ENCODE data around the gene PPP1R11. TPM values are rescaled to one million over a fixed set of nuclear protein-coding genes. Genes with fewer than 3 reads are reported as not detected.
"Not testable (repeated sequence)": the region's sequence is repeated elsewhere in the genome, so short reads cannot be mapped to it uniquely, and the experiment has no call there.

The PPP1R11 gene
- total RNA-seq, 1 experiment from 2014 or later: 43.9 TPM

DNA sequence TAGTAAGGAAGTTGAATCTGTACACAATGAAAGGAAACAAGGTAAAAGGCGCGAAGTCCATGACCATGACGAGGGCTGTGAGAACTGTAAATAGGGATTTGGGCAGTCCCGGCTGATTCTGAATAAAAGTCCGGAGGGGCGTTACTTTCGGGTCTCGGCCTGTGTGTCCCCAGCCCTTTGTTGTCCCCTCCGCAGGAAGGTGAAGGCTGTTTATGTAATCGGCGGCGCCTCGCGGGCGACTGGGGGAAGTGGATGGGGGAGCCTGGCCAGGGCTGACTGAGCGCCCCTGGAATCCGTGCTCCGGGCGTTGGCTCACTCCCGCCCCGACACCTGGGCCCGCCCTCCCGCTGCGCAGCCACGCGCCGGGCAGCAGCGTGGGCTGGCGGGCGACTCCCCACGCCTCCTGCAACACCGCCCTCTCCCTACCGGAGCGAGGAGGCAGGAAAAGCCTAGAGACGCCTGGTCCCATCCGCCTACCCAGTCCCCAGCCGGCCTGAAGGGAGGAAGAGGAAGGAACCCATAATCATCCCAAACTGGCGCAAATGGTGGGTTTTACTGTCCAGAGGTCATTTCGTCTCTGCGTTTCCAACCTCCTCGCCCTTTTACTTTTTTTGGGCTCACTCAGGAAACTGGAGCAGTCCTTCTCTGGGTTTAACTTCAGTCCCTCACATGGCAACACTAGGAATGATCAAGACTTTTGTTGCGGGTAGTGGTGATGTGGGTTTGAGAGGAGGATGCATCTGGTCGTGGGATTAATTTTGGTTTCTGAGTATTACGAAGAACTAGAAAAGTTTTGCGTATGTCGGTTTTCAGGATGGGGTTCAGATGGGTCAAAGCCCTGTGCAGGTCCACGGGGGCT is 33.8 kb downstream of the PPP1R11 start:
- Histone ChIP-seq H3K36me3 (no peaks in the 10 kb centered on the region), H3K27me3 (no peaks in the 10 kb centered on the region), H3K9me3 (replicated peaks) (no peaks in the 10 kb centered on the region), H3K4me1 (peaks cover 15% of the 10 kb centered on the region; the same call in 1 of the 2 replicates), H3K27ac (peak overlapping the region; percentile 29; the same call in 1 of the 2 replicates), H3K4me3 (peak overlapping the region; percentile 54)
- DNase-seq: peak; percentile 11 to 23

DNA sequence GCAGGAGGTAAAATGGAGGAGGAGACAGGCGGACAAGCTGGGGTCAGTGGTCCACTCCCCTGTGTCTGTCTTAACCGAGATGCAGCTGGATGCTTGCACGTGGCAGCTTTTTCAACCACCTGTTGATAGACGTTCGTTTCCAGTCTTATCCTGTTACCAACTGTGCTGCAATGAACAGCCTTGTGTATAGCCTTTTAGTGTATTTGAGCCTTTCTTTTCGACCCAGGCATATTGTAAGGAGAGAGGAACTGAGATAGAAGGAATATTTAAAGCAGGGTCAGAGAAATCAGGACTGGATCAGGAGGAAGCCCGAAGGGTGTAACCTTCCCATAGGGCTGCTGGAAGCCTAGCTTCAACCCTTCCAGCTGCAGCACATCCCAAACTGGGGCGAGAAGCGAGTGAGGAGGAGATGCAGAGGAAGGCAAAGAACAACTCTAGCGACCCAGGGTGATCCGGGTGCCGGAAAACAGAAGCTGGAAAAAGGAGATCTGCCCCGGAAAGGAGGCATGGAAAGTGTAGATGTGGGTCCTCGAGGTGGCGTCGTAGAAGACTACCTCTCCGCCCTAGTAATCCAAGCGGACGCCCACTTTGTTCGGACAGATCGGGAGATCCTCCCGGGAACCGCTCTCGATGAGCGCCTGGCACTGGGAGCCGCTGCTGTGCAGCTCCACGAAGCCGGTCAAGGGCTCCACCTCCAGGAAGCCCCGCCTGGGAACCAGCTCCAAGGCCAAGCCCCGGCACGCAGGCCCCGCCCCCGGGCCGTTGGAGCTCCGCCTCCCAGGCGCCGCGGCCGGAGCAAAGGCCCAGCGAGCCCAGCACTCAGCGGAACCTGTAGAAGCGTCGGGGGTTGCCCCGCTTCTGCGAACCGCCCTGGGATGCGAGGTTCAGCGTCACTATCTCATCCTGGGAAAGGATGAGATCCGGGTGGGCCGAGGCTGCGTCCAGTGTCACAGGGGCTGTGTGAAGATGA is 34.7 kb downstream of the PPP1R11 start:
- Histone ChIP-seq H3K36me3 (no peaks in the 10 kb centered on the region), H3K9me3 (replicated peaks) (no peaks in the 10 kb centered on the region), H3K4me1 (peaks cover 15% of the 10 kb centered on the region; the same call in 1 of the 2 replicates), H3K4me3 (peak overlapping the region; percentile 54), H3K27ac (peak overlapping the region; percentile 29), H3K27me3 (no peaks in the 10 kb centered on the region)
- DNase-seq: peak; percentile 83

DNA sequence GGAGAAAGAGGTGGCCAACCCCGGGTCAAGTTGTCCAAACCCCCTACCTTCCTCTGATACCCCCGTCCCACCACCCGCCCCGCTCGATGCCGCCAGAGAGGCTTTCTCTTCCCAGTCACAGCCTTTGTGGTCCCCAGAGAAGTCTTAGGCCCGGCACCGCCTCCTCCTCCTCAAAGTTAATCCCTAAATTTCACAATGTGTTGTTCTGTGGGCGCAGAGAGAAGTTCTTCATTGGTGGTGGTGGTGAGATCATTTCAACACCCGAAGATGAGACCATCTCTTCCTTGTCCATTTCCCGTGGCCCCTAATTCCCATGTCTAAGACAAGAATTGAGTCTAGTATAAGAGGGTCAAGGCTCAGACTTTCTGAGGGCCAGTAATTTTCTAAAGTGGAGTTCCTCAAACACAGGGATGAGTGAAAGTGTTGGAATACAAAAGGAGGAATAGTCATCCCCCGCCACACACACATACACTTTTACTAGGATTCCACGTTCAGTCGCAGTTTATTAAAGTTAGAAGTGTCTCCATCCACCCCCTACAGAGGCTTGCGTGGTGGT is 35.5 kb downstream of the PPP1R11 start:
- Histone ChIP-seq H3K4me3 (peak overlapping the region; percentile 54), H3K27ac (no peak overlapping the region), H3K4me1 (peaks cover 9% of the 10 kb centered on the region; the same call in 1 of the 2 replicates), H3K36me3 (no peaks in the 10 kb centered on the region), H3K27me3 (no peaks in the 10 kb centered on the region), H3K9me3 (replicated peaks) (no peaks in the 10 kb centered on the region)
- DNase-seq: peak; percentile 9 to 22

DNA sequence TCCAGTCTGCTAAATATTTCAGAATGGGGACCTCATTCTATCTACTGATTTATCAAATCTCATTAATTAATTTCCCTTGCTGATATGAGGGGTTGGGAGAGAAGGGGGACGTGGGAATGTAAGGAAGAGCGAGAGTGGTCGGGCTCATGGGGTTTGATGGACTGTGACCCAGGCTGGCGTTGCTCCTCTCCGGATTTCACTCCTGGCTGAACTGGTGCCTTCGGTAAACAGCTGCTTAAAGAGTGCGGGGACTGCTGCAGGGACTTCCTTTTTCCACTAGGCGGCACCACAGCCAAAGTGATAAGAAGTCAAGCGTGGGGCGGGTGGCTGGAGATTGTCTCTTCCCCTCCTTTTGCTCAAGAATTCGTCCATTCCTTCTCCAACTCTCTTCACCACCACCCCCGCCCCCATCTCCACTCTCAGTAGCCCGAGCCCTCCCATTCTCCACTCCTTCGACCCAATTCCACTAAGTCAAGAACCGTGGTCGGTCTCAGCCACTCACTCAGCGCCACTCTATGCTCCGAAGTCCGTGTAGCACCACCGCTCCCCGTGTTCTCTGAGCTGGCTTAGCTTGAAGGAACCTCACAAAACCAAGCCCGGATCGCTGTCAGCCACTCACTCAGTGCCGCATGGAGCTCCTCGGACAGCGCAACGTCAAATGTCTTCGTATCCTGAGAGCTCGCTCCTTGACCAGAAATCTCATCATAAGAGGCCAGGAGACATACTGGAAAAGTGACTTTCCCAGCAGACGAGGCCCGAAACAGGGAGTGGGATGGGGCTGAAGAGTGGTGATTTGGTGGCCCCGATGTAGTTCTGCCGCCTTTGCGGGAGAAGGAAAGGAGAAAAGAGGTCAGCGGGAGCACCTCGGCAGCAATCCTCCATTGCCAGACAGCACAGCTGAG is 36.2 kb downstream of the PPP1R11 start:
- H3K36me3 ChIP-seq: no peaks in the 10 kb centered on the region
- H3K27ac ChIP-seq: no peak overlapping the region
- H3K9me3 ChIP-seq (replicated peaks): no peaks in the 10 kb centered on the region
- DNase-seq: peak; percentile 78 to 92
- no peaks in the 10 kb centered on the region for H3K27me3 ChIP-seq
- peaks cover 4% of the 10 kb centered on the region; the same call in 1 of the 2 replicates for H3K4me1 ChIP-seq
- peak overlapping the region; percentile 54 for H3K4me3 ChIP-seq

DNA sequence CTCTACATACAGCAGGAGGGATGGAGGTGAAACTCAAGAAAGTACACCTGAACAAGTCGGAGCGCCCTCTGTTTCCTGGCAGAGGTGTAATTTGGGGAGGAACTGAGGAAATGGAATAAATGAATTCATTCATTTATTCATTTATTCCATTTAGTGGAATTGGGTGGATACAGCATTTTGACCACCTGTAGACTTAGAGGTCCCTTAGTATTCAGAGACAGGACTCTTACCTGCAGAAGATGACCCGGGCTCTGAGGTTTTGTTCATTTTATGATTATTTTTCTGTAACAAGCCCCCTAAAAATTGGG is 36.8 kb downstream of the PPP1R11 start:
- Histone ChIP-seq H3K4me3 (no peak overlapping the region), H3K4me1 (0 out of 2 replicates have a peak, but pooled peaks cover 4% of the 10 kb centered on the region), H3K27me3 (no peaks in the 10 kb centered on the region), H3K9me3 (replicated peaks) (no peaks in the 10 kb centered on the region), H3K27ac (no peak overlapping the region), H3K36me3 (no peaks in the 10 kb centered on the region)
- DNase-seq: no peak

DNA sequence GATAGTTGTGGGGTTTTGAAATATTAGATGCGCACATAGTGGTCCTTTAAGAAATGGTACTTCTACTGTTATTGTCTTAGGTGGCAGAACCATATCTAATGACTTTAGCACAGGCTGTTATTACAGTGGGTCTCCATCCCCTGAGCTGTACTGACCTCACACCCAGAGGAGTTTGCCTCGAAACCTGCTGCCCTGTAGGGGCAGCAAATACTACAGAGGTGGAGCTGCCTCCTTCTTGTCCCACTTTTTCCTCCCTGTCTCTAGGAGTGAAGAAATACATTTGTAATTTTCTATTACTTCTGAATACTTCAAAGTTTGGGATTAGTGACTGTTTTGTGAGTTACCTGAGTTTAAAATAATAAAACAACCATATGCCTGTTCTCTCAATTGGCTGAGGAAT is 37.7 kb downstream of the PPP1R11 start:
- Histone ChIP-seq H3K9me3 (replicated peaks) (no peaks in the 10 kb centered on the region), H3K4me1 (0 out of 2 replicates have a peak, but pooled peaks cover 4% of the 10 kb centered on the region), H3K27me3 (no peaks in the 10 kb centered on the region), H3K36me3 (no peaks in the 10 kb centered on the region), H3K4me3 (no peak overlapping the region), H3K27ac (no peak overlapping the region)
- DNase-seq: no peak

DNA sequence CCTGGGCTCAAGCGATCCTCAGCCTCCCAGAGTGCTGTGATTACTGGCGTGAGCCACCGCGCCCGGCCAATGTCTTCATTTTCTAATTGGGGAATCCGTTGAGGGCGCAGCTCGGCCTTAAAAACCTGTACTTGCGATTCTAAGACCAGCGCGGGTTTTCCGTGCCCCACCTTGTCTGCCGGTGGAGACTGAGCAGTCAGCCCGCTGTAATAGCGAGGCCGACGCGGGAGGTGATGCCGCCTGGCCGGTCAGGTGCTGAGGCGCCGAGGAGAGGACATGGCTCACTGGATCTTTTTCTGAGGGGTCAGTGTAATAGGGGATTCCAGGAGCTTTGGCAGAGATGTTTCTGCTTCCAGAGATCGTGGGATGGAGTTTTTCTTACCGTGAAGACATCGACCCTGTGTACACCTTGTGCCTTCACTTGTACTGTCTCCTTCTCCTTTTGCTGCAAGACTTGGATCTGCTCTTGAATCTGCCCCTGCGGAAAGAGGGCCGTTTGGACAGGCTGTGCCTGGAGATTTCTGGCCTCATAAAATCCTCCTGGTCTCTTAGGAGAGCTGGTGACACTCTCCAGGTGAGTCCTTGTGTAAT is 44.4 kb downstream of the PPP1R11 start:
- Histone ChIP-seq H3K9me3 (replicated peaks) (no peaks in the 10 kb centered on the region), H3K27ac (no peak overlapping the region), H3K27me3 (peaks cover 4% of the 10 kb centered on the region; the same call in 1 of the 2 replicates), H3K4me1 (no peaks in the 10 kb centered on the region), H3K4me3 (no peak overlapping the region), H3K36me3 (no peaks in the 10 kb centered on the region)
- DNase-seq: no peak

DNA sequence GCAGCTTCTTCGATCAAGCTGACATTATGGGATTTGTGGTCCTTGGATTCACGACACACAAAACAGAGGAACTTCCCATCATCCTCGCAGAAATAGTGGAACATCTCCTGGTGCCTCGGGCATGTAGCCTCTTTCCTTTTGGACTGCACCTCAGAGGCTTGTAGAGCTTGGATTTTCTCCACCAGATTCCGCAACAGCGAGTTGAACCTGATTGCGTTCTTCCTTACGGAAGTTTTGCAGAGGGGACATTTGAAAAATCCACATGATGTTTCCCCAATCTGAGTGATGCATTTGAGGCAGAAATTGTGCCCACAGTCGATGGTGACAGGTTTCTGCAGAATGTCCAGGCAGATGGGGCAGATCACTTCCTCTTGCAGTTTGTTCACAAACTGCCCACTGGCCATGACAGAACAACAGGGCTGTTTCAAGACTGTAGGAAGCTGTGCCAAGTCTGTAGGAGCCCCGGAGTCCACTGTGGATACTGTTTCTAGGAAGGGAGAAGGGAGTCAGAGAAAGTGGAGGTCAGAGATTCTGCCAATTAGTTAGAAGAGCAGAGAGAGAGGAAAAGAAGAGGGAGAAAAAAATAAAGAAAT is 45.5 kb downstream of the PPP1R11 start:
- H3K4me1 ChIP-seq: no peaks in the 10 kb centered on the region
- H3K27me3 ChIP-seq: peaks cover 4% of the 10 kb centered on the region; the same call in 1 of the 2 replicates

DNA sequence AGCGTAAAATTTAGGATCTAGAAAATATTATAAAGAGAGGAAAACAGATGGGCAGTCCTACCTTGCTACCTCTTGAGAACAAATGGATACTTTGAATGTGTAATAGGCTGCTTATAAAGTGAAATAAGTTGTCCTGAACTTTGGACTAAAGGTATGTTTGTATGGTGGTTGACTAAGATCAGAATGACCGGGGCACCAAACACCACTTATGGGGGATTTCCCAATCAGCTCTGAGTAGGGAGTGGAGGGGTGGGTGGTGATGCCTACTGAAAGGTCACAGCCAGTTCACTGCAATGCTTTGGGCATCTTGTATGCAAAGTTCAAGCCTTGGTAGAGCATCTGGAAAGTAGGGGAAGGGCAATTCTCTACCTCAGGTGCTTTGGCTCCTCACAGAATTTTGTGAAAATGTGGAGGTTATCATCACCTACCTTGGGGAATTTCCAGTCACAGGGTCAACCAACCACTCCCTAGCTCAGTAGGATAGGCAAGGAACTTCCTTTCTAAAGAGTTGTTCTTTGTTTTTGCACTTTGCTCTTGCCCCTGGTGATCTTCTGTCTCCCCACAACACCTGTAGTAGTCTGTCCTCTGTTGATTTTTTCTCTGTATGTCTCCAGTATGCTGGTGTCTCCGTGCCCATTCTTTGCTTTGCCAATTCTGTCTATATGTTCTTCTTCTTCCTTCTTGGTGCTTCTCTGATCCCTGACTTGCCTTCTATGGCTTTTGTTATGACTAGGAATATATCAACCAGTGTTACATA is 46.2 kb downstream of the PPP1R11 start, which contains the start of gene TRIM31:
Gene TRIM31, minus strand, starts transcription at position 88 of the 757 bp plus-strand sequence. CDS start 285 bp downstream, outside the sequence.
- H3K4me1 ChIP-seq: no peaks in the 10 kb centered on the region
- no peak for DNase-seq
- H3K27me3 ChIP-seq: peaks cover 4% of the 10 kb centered on the region; the same call in 1 of the 2 replicates
- H3K36me3 ChIP-seq: no peaks in the 10 kb centered on the region
- no peak within 1 kb of the TSS for H3K27ac ChIP-seq
- H3K9me3 ChIP-seq (replicated peaks): no peaks in the 10 kb centered on the region
- H3K4me3 ChIP-seq: no peak within 1 kb of the TSS

More for the DNA sequence above, 45.5 kb downstream of the PPP1R11 start:
- Histone ChIP-seq H3K36me3 (no peaks in the 10 kb centered on the region), H3K9me3 (replicated peaks) (no peaks in the 10 kb centered on the region), H3K27ac (no peak overlapping the region), H3K4me3 (no peak overlapping the region)
- no peak for DNase-seq

DNA sequence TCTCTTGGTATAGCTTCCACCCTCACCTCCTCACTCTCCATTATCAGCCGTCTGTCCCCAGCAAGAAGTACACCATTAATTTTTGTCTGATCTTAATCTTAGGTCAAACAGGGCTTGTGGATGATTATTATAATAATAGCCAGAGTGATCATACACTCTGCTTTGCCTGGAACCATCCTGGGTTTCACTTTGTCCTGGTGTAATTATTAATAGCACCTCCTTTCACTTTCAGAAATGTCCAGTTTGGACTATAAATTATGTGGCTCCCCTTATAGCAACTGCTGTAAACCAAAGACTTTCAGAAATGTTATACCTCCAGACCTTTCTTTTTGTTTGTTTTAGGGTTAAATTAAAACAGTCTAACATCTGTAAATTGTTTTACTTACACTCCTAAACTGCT is 46.8 kb downstream of the PPP1R11 start:
- Histone ChIP-seq H3K27me3 (peaks cover 4% of the 10 kb centered on the region; the same call in 1 of the 2 replicates), H3K9me3 (replicated peaks) (no peaks in the 10 kb centered on the region), H3K4me3 (no peak overlapping the region), H3K27ac (no peak overlapping the region), H3K4me1 (no peaks in the 10 kb centered on the region), H3K36me3 (no peaks in the 10 kb centered on the region)
- DNase-seq: no peak

DNA sequence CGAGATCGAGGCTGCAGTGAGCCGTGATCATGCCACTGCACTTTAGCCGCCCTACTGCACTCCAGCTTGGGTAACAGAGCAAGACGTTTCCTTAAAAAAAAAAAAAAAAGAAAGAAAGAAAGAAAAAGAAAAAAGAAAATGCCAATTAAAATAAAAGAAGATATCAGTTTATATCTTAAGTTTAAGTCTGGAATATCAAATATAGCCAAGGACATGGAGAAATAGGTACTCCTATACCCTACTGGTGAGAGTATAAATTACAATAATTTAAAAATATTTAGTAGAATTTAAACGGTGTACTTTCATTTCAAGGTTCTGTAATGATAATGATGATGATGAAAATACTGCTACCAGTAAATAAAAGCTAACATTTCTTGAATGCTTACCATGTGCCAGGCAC is 49.7 kb downstream of the PPP1R11 start:
- peaks cover 4% of the 10 kb centered on the region; the same call in 1 of the 2 replicates for H3K27me3 ChIP-seq
- no peak overlapping the region for H3K27ac ChIP-seq
- H3K36me3 ChIP-seq: no peaks in the 10 kb centered on the region
- no peaks in the 10 kb centered on the region for H3K9me3 ChIP-seq (replicated peaks)
- H3K4me1 ChIP-seq: no peaks in the 10 kb centered on the region
- H3K4me3 ChIP-seq: no peak overlapping the region
- no peak for DNase-seq

DNA sequence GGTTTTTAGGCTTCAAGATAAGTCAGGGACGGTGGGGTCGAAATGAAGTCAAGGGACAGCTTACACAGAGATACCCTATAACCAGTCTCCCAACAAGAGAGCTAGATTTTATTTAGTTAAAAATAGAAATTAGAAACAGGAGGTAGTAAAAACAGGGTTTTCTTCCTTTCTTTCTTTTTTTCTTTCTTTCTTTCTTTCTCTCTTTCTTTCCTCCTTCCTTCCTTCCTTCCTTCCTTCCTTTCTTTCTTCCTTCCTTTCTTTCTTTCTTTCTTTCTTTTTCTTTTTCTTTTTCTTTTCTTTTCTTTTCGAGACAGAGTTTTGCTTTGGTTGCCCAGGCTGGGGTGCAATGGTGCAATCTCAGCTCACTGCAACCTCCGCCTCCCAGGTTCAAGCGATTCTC is 51.7 kb downstream of the PPP1R11 start:
- not testable (repeated sequence) for H3K27me3 ChIP-seq; H3K36me3 ChIP-seq; H3K9me3 ChIP-seq (replicated peaks); H3K4me1 ChIP-seq; H3K4me3 ChIP-seq; DNase-seq; H3K27ac ChIP-seq

Measured in SJCRH30 (cell line).